Measurements from ENCODE around the gene OLIG1. TPM values are rescaled to one million over a fixed set of nuclear protein-coding genes. Genes with fewer than 3 reads are reported as not detected.

OLIG1 gene
- total and polyA plus RNA-seq, 2 donors (not counting 1 experiment from before 2014, with no cell fraction given), result 0.33 TPM; not detected in 1

DNA sequence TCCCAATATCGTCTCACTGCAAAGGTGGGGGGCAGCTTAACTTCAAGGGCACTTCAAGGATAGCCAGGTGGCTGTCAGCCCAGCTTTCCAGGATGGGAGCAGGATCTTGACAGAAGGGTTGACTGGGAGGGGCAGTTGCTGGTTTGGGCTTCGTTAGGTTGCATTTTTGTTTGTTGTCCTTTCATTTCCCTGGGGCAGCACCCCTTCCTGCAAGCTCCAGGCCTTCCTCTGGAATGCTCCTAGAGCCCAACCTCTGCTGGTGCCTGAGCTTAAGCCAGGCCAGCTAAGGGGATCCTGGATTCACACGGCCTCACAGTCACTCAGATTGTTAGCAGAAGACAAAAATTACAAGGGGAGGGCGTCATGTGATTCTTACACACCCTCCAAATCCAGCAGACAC is 48.3 kb upstream of the OLIG1 start:
- TF ChIP-seq, protein P1, sequence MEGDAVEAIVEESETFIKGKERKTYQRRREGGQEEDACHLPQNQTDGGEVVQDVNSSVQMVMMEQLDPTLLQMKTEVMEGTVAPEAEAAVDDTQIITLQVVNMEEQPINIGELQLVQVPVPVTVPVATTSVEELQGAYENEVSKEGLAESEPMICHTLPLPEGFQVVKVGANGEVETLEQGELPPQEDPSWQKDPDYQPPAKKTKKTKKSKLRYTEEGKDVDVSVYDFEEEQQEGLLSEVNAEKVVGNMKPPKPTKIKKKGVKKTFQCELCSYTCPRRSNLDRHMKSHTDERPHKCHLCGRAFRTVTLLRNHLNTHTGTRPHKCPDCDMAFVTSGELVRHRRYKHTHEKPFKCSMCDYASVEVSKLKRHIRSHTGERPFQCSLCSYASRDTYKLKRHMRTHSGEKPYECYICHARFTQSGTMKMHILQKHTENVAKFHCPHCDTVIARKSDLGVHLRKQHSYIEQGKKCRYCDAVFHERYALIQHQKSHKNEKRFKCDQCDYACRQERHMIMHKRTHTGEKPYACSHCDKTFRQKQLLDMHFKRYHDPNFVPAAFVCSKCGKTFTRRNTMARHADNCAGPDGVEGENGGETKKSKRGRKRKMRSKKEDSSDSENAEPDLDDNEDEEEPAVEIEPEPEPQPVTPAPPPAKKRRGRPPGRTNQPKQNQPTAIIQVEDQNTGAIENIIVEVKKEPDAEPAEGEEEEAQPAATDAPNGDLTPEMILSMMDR (IDR thresholded peaks at IDR 0.05), result no peak
- no peak for TF ChIP-seq EZH2 (IDR thresholded peaks at IDR 0.05; ENCODE audit: borderline replicate concordance, insufficient read depth, low read depth, low read length, poor library complexity, severe bottlenecking)
- Histone ChIP-seq H3K36me3 (replicated peaks in 1 of 2; ENCODE audit: control extremely low read depth in 1 of 2, control insufficient read depth in 1 of 2, extremely low read depth in 1 of 2, insufficient read depth in 2 of 2, low read length in 1 of 2) (no peaks in the 10 kb centered on the region), H3K4me3 (ENCODE audit: control extremely low read depth in 1 of 5, extremely low read depth in 1 of 5, insufficient read depth in 1 of 5, low read depth in 2 of 5, low read length in 4 of 5) (no peak overlapping the region), H2AFZ (ENCODE audit: insufficient read depth, low read depth, low read length, poor library complexity, severe bottlenecking) (no peak overlapping the region), H3K4me2 (replicated peaks; ENCODE audit: low read depth, low read length, poor library complexity, severe bottlenecking) (no peak overlapping the region), H3K9ac (ENCODE audit: low read length) (no peak overlapping the region), H3K27ac (ENCODE audit: low read length in 2 of 2) (no peak overlapping the region), H3K27me3 (replicated peaks in 1 of 4; ENCODE audit: control extremely low read depth in 1 of 4, control insufficient read depth in 3 of 4, insufficient read depth in 4 of 4, low read length in 3 of 4) (peaks cover 0 to 92% (median 53%) of the 10 kb centered on the region in 4 experiments), H4K20me1 (ENCODE audit: control insufficient read depth, insufficient read depth, low read length, poor library complexity, severe bottlenecking) (no peaks in the 10 kb centered on the region), H3K9me3 (ENCODE audit: control extremely low read depth in 1 of 3, control insufficient read depth in 2 of 3, insufficient read depth in 1 of 3, low read length in 2 of 3) (peaks cover 0 to 33% (median 0%) of the 10 kb centered on the region in 3 donors), H3K4me1 (ENCODE audit: control insufficient read depth in 2 of 2, insufficient read depth in 2 of 2, low read length in 2 of 2) (peaks cover 22 to 45% of the 10 kb centered on the region in 2 donors), H3K79me2 (ENCODE audit: control insufficient read depth, insufficient read depth, low read length) (no peaks in the 10 kb centered on the region)
- DNase-seq (no peak), ATAC-seq (ENCODE audit: low read depth) (no peak)
- peaks cover 73% of the 10 kb centered on the region for H3K27me3 Mint-ChIP-seq
- peaks cover 28% of the 10 kb centered on the region for H3K4me1 Mint-ChIP-seq
- no peak overlapping the region for H3K4me3 Mint-ChIP-seq
- WGBS (ENCODE audit: insufficient coverage), result 46% methylated on average over 2 of the region's 4 CpGs
- H3K27ac Mint-ChIP-seq, result no peak overlapping the region
- no peaks in the 10 kb centered on the region for H3K9me3 Mint-ChIP-seq (ENCODE audit: insufficient read depth)
- POLR2A ChIA-PET, result no interaction called here
- intact Hi-C loops (cut with micrococcal nuclease), result no loop called here
- CTCF ChIA-PET, result no interaction called here

DNA sequence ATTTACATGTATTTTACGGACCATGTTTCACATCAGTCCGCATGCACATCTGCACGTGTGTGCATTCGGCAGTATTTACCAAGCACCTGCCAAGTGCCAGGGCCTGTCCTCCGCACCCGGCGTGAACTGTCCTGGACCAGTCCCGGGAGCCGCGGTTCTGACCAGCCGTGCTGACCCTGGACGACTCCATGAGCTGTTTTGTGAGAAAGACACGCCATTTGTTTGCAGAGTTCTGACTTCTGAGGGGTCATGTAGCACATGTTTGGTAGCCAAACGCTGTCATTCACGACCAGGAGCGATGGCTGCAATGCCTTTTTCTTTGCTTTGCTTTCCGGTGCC is 47.5 kb upstream of the OLIG1 start:
- intact Hi-C loops (cut with micrococcal nuclease), result no loop called here
- H3K79me2 ChIP-seq (ENCODE audit: control insufficient read depth, insufficient read depth, low read length), result no peaks in the 10 kb centered on the region
- H4K20me1 ChIP-seq (ENCODE audit: control insufficient read depth, insufficient read depth, low read length, poor library complexity, severe bottlenecking), result no peaks in the 10 kb centered on the region
- DNase-seq (peak; percentile 8), ATAC-seq (ENCODE audit: low read depth) (no peak)
- TF ChIP-seq EZH2 (IDR thresholded peaks at IDR 0.05; ENCODE audit: borderline replicate concordance, insufficient read depth, low read depth, low read length, poor library complexity, severe bottlenecking), result no peak
- TF ChIP-seq, protein P1 (IDR thresholded peaks at IDR 0.05), result no peak
- H3K36me3 ChIP-seq (replicated peaks in 1 of 2; ENCODE audit: control extremely low read depth in 1 of 2, control insufficient read depth in 1 of 2, extremely low read depth in 1 of 2, insufficient read depth in 2 of 2, low read length in 1 of 2), result no peaks in the 10 kb centered on the region
- H3K9ac ChIP-seq (ENCODE audit: low read length), result no peak overlapping the region
- Mint-ChIP-seq H3K4me1 (peaks cover 28% of the 10 kb centered on the region), H3K4me3 (no peak overlapping the region), H3K9me3 (ENCODE audit: insufficient read depth) (no peaks in the 10 kb centered on the region), H3K27me3 (peaks cover 67% of the 10 kb centered on the region), H3K27ac (no peak overlapping the region)
- H3K4me1 ChIP-seq (ENCODE audit: control insufficient read depth in 2 of 2, insufficient read depth in 2 of 2, low read length in 2 of 2), result peaks cover 27 to 49% of the 10 kb centered on the region in 2 donors
- ChIA-PET POLR2A (no interaction called here), CTCF (no interaction called here)
- H2AFZ ChIP-seq (ENCODE audit: insufficient read depth, low read depth, low read length, poor library complexity, severe bottlenecking), result no peak overlapping the region
- peaks cover 0 to 95% (median 56%) of the 10 kb centered on the region in 4 experiments for H3K27me3 ChIP-seq (replicated peaks in 1 of 4; ENCODE audit: control extremely low read depth in 1 of 4, control insufficient read depth in 3 of 4, insufficient read depth in 4 of 4, low read length in 3 of 4)
- no peak overlapping the region for H3K4me3 ChIP-seq (ENCODE audit: control extremely low read depth in 1 of 5, extremely low read depth in 1 of 5, insufficient read depth in 1 of 5, low read depth in 2 of 5, low read length in 4 of 5)
- peaks cover 0 to 37% (median 0%) of the 10 kb centered on the region in 3 donors for H3K9me3 ChIP-seq (ENCODE audit: control extremely low read depth in 1 of 3, control insufficient read depth in 2 of 3, insufficient read depth in 1 of 3, low read length in 2 of 3)
- WGBS (ENCODE audit: insufficient coverage), result 16% methylated on average over 17 of the region's 17 CpGs
- no peak overlapping the region for H3K4me2 ChIP-seq (replicated peaks; ENCODE audit: low read depth, low read length, poor library complexity, severe bottlenecking)
- no peak overlapping the region for H3K27ac ChIP-seq (ENCODE audit: low read length in 2 of 2)

Measured in B cell (primary cell).